ENCODE results near the gene MRTFB. TPM values are rescaled to one million over a fixed set of nuclear protein-coding genes. Genes with fewer than 3 reads are reported as not detected.
A peak's percentile ranks its signal among the peaks of the same experiment; 100 is the strongest.

The MRTFB gene
- total RNA-seq, 6 experiments from 2014 or later = 15.7 to 23.9 (median 18.6) TPM

- no peak for DNase-seq
- H3K4me3 ChIP-seq = no peak overlapping the region
- intact Hi-C loops (cut with DNase I) = no loop called here
- peak; percentile 46 to 78 (median 68) for ATAC-seq
- TF ChIP-seq POLR2A (IDR thresholded peaks at IDR 0.05) (no peak), CTCF (IDR thresholded peaks at IDR 0.05) (no peak)
- WGBS (ENCODE audit: insufficient coverage, low coverage, low lambda C conversion rate, missing lambda C conversion rate) = 0% methylated on average over 1 of the region's 1 CpG
- no peaks in the 10 kb centered on the region for H3K36me3 ChIP-seq
- no peaks in the 10 kb centered on the region for H3K9me3 ChIP-seq
- peaks cover 0 to 28% (median 9%) of the 10 kb centered on the region in 4 donors for H3K4me1 ChIP-seq
- H3K27ac ChIP-seq = peak overlapping the region; percentile 49 to 88 (median 77)
- H3K27me3 ChIP-seq = no peaks in the 10 kb centered on the region
Observed at GRCh38 chr16:14112539-14112856, 41.4 kb downstream of the MRTFB start.

GRCh38 chr16:14113344-14113743 is 42.2 kb downstream of the MRTFB start:
- H3K27ac ChIP-seq = peak overlapping the region in 1 of 3 donors; percentile 88
- WGBS (ENCODE audit: insufficient coverage, low coverage, low lambda C conversion rate, missing lambda C conversion rate) = 90% methylated on average over 4 of the region's 4 CpGs
- no peaks in the 10 kb centered on the region for H3K27me3 ChIP-seq
- DNase-seq (no peak), ATAC-seq (no peak)
- peaks cover 0 to 20% (median 5%) of the 10 kb centered on the region in 4 donors for H3K4me1 ChIP-seq
- no peaks in the 10 kb centered on the region for H3K36me3 ChIP-seq
- intact Hi-C loops (cut with DNase I) = no loop called here
- H3K4me3 ChIP-seq = no peak overlapping the region
- TF ChIP-seq CTCF (IDR thresholded peaks at IDR 0.05) = no peak
- no peak for TF ChIP-seq POLR2A (IDR thresholded peaks at IDR 0.05)
- no peaks in the 10 kb centered on the region for H3K9me3 ChIP-seq

- ATAC-seq = no peak
Observed at GRCh38 chr16:14117051-14117450, 45.9 kb downstream of the MRTFB start.

GRCh38 chr16:14119799-14120198 is 48.7 kb downstream of the MRTFB start:
- ATAC-seq = no peak
- TF ChIP-seq POLR2A (IDR thresholded peaks at IDR 0.05) (no peak), CTCF (IDR thresholded peaks at IDR 0.05) (no peak)
- intact Hi-C loops (cut with DNase I) = no loop called here
- DNase-seq = no peak
- Histone ChIP-seq H3K36me3 (no peaks in the 10 kb centered on the region), H3K4me3 (no peak overlapping the region), H3K4me1 (no peaks in the 10 kb centered on the region), H3K27ac (no peak overlapping the region), H3K9me3 (no peaks in the 10 kb centered on the region), H3K27me3 (no peaks in the 10 kb centered on the region)
- 83% methylated on average over 4 of the region's 4 CpGs for WGBS (ENCODE audit: insufficient coverage, low coverage, low lambda C conversion rate, missing lambda C conversion rate)

More at GRCh38 chr16:14117051-14117450, 45.9 kb downstream of the MRTFB start:
- no peak for DNase-seq
- no peak overlapping the region for H3K4me3 ChIP-seq
- H3K27me3 ChIP-seq = no peaks in the 10 kb centered on the region
- H3K4me1 ChIP-seq = peaks cover 0 to 8% (median 2%) of the 10 kb centered on the region in 4 donors
- 100% methylated on average over 1 of the region's 1 CpG for WGBS (ENCODE audit: insufficient coverage, low coverage, low lambda C conversion rate, missing lambda C conversion rate)
- H3K36me3 ChIP-seq = no peaks in the 10 kb centered on the region
- intact Hi-C loops (cut with DNase I) = no loop called here
- no peak overlapping the region for H3K27ac ChIP-seq
- no peak for TF ChIP-seq CTCF (IDR thresholded peaks at IDR 0.05)
- TF ChIP-seq POLR2A (IDR thresholded peaks at IDR 0.05) = no peak
- no peaks in the 10 kb centered on the region for H3K9me3 ChIP-seq

GRCh38 chr16:14120335-14120734 is 49.2 kb downstream of the MRTFB start:
- peak in 3 of 4 donors; percentile 26 to 80 (median 27) for ATAC-seq
- intact Hi-C loops (cut with DNase I) = no loop called here

More at GRCh38 chr16:14120335-14120734, 49.2 kb downstream of the MRTFB start:
- Histone ChIP-seq H3K27me3 (no peaks in the 10 kb centered on the region), H3K9me3 (no peaks in the 10 kb centered on the region), H3K4me1 (no peaks in the 10 kb centered on the region), H3K27ac (no peak overlapping the region), H3K36me3 (no peaks in the 10 kb centered on the region), H3K4me3 (no peak overlapping the region)
- DNase-seq = no peak
- WGBS (ENCODE audit: insufficient coverage, low coverage, low lambda C conversion rate, missing lambda C conversion rate) = 48% methylated on average over 4 of the region's 4 CpGs
- TF ChIP-seq POLR2A (IDR thresholded peaks at IDR 0.05) = no peak
- no peak for TF ChIP-seq CTCF (IDR thresholded peaks at IDR 0.05)
